ENCODE measurements around the gene DCXR. TPM values are rescaled to one million over a fixed set of nuclear protein-coding genes. Genes with fewer than 3 reads are reported as not detected.

Gene DCXR
- total RNA-seq, 4 donors from 2014 or later, result 78.6 to 135 (median 102) TPM

- WGBS, result 80% methylated on average over 15 of the region's 20 CpGs
- intact Hi-C loops (cut with DNase I), result no loop called here
These were observed 25.2 kb downstream of the DCXR start for GRCh38 chr17:82012261-82012639.

GRCh38 chr17:82011617-82012187 lies 25.8 kb downstream of the DCXR start:
- no peak for DNase-seq (ENCODE audit: extremely low spot score)
- Histone ChIP-seq H3K4me1 (peaks cover 2 to 18% (median 4%) of the 10 kb centered on the region in 4 donors), H3K4me3 (no peak overlapping the region), H3K27ac (replicated peaks in 1 of 4) (no peak overlapping the region), H3K9me3 (no peaks in the 10 kb centered on the region), H3K36me3 (peaks cover 0 to 39% (median 21%) of the 10 kb centered on the region in 4 donors), H3K27me3 (no peaks in the 10 kb centered on the region)
- 93% methylated on average over 11 of the region's 19 CpGs for WGBS
- no peak for TF ChIP-seq EP300 (IDR thresholded peaks at IDR 0.05)
- no peak for TF ChIP-seq CTCF (IDR thresholded peaks at IDR 0.05)
- TF ChIP-seq POLR2AphosphoS5 (IDR thresholded peaks at IDR 0.05), result no peak
- TF ChIP-seq POLR2A (IDR thresholded peaks at IDR 0.05; ENCODE audit: low read depth), result no peak
- intact Hi-C loops (cut with DNase I), result no loop called here

More at GRCh38 chr17:82012261-82012639, 25.2 kb downstream of the DCXR start:
- Histone ChIP-seq H3K27ac (replicated peaks in 1 of 4) (no peak overlapping the region), H3K36me3 (peaks cover under 1 to 43% (median 23%) of the 10 kb centered on the region in 4 donors), H3K4me3 (no peak overlapping the region), H3K9me3 (no peaks in the 10 kb centered on the region), H3K4me1 (peaks cover 0 to 17% (median 0%) of the 10 kb centered on the region in 4 donors), H3K27me3 (no peaks in the 10 kb centered on the region)
- DNase-seq (ENCODE audit: extremely low spot score), result no peak
- TF ChIP-seq POLR2AphosphoS5 (IDR thresholded peaks at IDR 0.05), result no peak
- no peak for TF ChIP-seq CTCF (IDR thresholded peaks at IDR 0.05)
- no peak for TF ChIP-seq EP300 (IDR thresholded peaks at IDR 0.05)
- TF ChIP-seq POLR2A (IDR thresholded peaks at IDR 0.05; ENCODE audit: low read depth), result no peak

DNA sequence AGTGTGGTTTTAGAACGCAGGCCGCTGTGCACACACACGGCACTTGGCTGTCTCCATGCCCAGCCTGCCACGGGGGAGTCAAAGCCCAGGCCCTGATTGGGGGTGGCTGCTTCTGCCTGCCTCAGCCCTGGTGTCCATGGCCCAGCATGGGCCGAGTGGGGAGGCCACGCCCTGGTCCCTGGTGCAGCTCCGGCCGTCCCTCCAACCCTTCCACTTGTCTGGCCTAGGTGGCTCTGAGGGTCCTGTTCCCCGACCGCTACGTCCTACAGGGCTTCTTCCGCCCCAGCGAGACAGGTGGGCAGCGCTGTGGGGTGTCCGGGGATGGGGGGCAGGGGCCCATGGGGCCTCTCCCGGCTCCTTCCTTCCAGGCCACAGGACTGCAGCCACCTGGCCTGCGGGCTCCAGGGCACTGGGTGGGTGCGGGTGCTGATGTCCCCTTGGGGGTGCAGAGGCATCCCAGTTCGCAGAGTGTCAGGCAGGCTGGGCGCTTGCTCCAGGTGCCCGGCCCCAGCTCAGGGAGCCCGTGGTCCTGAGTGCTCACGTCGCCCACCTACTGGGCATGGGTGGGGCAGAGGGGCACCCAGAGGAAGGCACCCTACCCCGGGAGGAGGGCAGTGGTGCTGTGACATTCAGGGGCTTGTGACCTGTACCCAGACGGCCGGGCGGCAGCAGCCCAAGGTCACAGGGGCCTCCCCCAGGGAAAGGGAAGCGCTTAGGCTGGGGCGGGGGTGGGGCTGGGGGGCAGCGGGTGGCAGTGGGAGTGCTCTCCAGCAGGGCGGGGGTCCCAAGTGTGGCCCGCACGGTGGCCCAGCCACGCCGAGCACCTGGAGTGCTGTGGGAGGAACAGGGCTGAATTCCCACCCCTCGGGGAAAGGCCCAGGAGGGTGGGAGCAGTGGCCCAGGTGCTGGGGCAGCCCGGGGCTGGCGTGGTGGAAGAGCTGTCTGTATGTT lies 26.6 kb downstream of the DCXR start:
- intact Hi-C loops (cut with DNase I), result no loop called here
- Histone ChIP-seq H3K36me3 (peaks cover 0 to 39% (median 20%) of the 10 kb centered on the region in 4 donors), H3K27ac (replicated peaks in 1 of 4) (no peak overlapping the region), H3K9me3 (no peaks in the 10 kb centered on the region), H3K4me3 (no peak overlapping the region), H3K27me3 (no peaks in the 10 kb centered on the region), H3K4me1 (peaks cover 11 to 22% (median 12%) of the 10 kb centered on the region in 4 donors)
- TF ChIP-seq POLR2A (IDR thresholded peaks at IDR 0.05; ENCODE audit: low read depth), result no peak
- TF ChIP-seq EP300 (IDR thresholded peaks at IDR 0.05), result no peak
- TF ChIP-seq POLR2AphosphoS5 (IDR thresholded peaks at IDR 0.05), result no peak
- TF ChIP-seq CTCF (IDR thresholded peaks at IDR 0.05), result no peak
- 97% methylated on average over 25 of the region's 39 CpGs for WGBS
- DNase-seq (ENCODE audit: extremely low spot score), result no peak

- H3K4me3 ChIP-seq, result no peak overlapping the region
- DNase-seq (ENCODE audit: extremely low spot score), result no peak
- no peaks in the 10 kb centered on the region for H3K9me3 ChIP-seq
- TF ChIP-seq POLR2AphosphoS5 (IDR thresholded peaks at IDR 0.05) (no peak), EP300 (IDR thresholded peaks at IDR 0.05) (no peak), POLR2A (IDR thresholded peaks at IDR 0.05; ENCODE audit: low read depth) (no peak), CTCF (IDR thresholded peaks at IDR 0.05) (no peak)
- no peaks in the 10 kb centered on the region for H3K27me3 ChIP-seq
- no peak overlapping the region for H3K27ac ChIP-seq (replicated peaks in 1 of 4)
- intact Hi-C loops (cut with DNase I), result no loop called here
- WGBS, result 74% methylated on average over 10 of the region's 15 CpGs
- H3K4me1 ChIP-seq, result peaks cover 17 to 27% (median 23%) of the 10 kb centered on the region in 4 donors
- H3K36me3 ChIP-seq, result peaks cover 0 to 39% (median 20%) of the 10 kb centered on the region in 4 donors
These were observed 28.1 kb downstream of the DCXR start for GRCh38 chr17:82009413-82009812.
